Thoracic aorta (tissue), 2 donors: ENCODE data around the gene ADAM33. TPM values are rescaled to one million over a fixed set of nuclear protein-coding genes. Genes with fewer than 3 reads are reported as not detected.

Source experiments
- ATAC-seq: fragments of 150-250 bp; one replicate; pipeline ENCODE4 v1.8.0; 2017; ENCODE audit warnings: low read depth; ENCODE audit not compliant: insufficient number of reproducible peaks, low FRiP score
- DNase-seq: peaks from one replicate; pipeline ENCODE4 v3.0.0-alpha.2; 2020; ENCODE audit warnings: low spot score
- H3K27ac ChIP-seq, 2 donors: fragments of 200-600 bp; sonication (generic); 1 replicate in 1 of 2; 2 replicates in 1 of 2; pipeline ENCODE4 v1.5.1; 2016; ENCODE audit warnings: mild to moderate bottlenecking in 2 of 2, moderate library complexity in 2 of 2
- H3K27me3 ChIP-seq: fragments of 200-600 bp; sonication (generic); replicated peaks from 2 replicates; pipeline ENCODE4 v1.6.0; 2016; ENCODE audit warnings: mild to moderate bottlenecking; ENCODE audit not compliant: insufficient read depth
- H3K36me3 ChIP-seq: fragments of 200-600 bp; sonication (generic); one replicate; pipeline ENCODE4 v1.5.1; 2016
- H3K4me1 ChIP-seq, 2 donors: fragments of 200-600 bp; sonication (generic); 1 replicate in 1 of 2; 2 replicates in 1 of 2; pipeline versions ENCODE4 v1.5.1 to v1.6.0; 2016; ENCODE audit warnings: low read depth in 2 of 2, mild to moderate bottlenecking in 1 of 2; ENCODE audit not compliant: control insufficient read depth in 1 of 2
- H3K4me3 ChIP-seq: fragments of 200-600 bp; sonication (generic); 2 replicates; pipeline ENCODE4 v1.5.1; 2016; ENCODE audit warnings: mild to moderate bottlenecking
- H3K9me3 ChIP-seq: fragments of 200-600 bp; sonication (generic); 2 replicates; pipeline ENCODE4 v1.5.1; 2016
- CTCF ChIP-seq: fragments of 200-600 bp; sonication (generic); IDR thresholded peaks from one replicate; pipeline ENCODE4 v1.5.1; 2019; ENCODE audit warnings: antibody characterized with exemption
- total RNA-seq, 2 donors: library from RNA; depleted of rRNA; stranded (reverse); fragments of >200 nt; gene quantifications; one replicate each; pipeline versions ENCODE4 v1.1.0 to v1.2.3, GENCODE V29; 2016

Gene ADAM33
- total RNA-seq, 2 donors from 2014 or later, result 113 to 177 TPM

GRCh38 chr20:3687655-3688054, 5.8 kb upstream of the ADAM33 start:
- DNase-seq, result no peak
- peak; percentile 75 for ATAC-seq

GRCh38 chr20:3686867-3687321, 5.1 kb upstream of the ADAM33 start:
- no peaks in the 10 kb centered on the region for H3K9me3 ChIP-seq
- no peaks in the 10 kb centered on the region for H3K36me3 ChIP-seq
- H3K4me1 ChIP-seq, result peaks cover 10 to 14% of the 10 kb centered on the region in 2 donors
- H3K4me3 ChIP-seq, result peak overlapping the region; percentile 8
- DNase-seq (peak; percentile 83), ATAC-seq (peak; percentile 90)
- TF ChIP-seq CTCF, result no peak
- peak overlapping the region; percentile 65 to 74 for H3K27ac ChIP-seq
- H3K27me3 ChIP-seq, result no peaks in the 10 kb centered on the region

More at GRCh38 chr20:3687655-3688054, 5.8 kb upstream of the ADAM33 start:
- H3K36me3 ChIP-seq, result no peaks in the 10 kb centered on the region
- H3K4me1 ChIP-seq, result peaks cover 10 to 14% of the 10 kb centered on the region in 2 donors
- no peaks in the 10 kb centered on the region for H3K27me3 ChIP-seq
- H3K9me3 ChIP-seq, result no peaks in the 10 kb centered on the region
- H3K4me3 ChIP-seq, result no peak overlapping the region
- H3K27ac ChIP-seq, result peak overlapping the region; percentile 65 to 74
- TF ChIP-seq CTCF, result no peak

GRCh38 chr20:3686421-3686820, 4.6 kb upstream of the ADAM33 start:
- DNase-seq (no peak), ATAC-seq (no peak)
- Histone ChIP-seq H3K27me3 (no peaks in the 10 kb centered on the region), H3K4me1 (peaks cover 10 to 14% of the 10 kb centered on the region in 2 donors), H3K4me3 (no peak overlapping the region), H3K9me3 (no peaks in the 10 kb centered on the region), H3K36me3 (no peaks in the 10 kb centered on the region), H3K27ac (peak overlapping the region; percentile 57 to 65)
- no peak for TF ChIP-seq CTCF

- Histone ChIP-seq H3K9me3 (no peaks in the 10 kb centered on the region), H3K4me1 (peaks cover 16 to 24% of the 10 kb centered on the region in 2 donors), H3K27me3 (no peaks in the 10 kb centered on the region), H3K4me3 (no peak overlapping the region), H3K27ac (no peak overlapping the region), H3K36me3 (no peaks in the 10 kb centered on the region)
- TF ChIP-seq CTCF, result no peak
- DNase-seq (no peak), ATAC-seq (no peak)
These were observed 3.5 kb upstream of the ADAM33 start for GRCh38 chr20:3685341-3685740.

GRCh38 chr20:3681352-3681930, 369 bp downstream of the ADAM33 start:
- DNase-seq (no peak), ATAC-seq (no peak)
- Histone ChIP-seq H3K9me3 (no peaks in the 10 kb centered on the region), H3K4me1 (peaks cover 22 to 50% of the 10 kb centered on the region in 2 donors), H3K36me3 (no peaks in the 10 kb centered on the region), H3K4me3 (peak overlapping the region; percentile 76), H3K27me3 (no peaks in the 10 kb centered on the region), H3K27ac (peak overlapping the region; percentile 94 to 96)
- no peak for TF ChIP-seq CTCF
